AG04449 (cell line): ENCODE data around the gene CLCN7.

Experiments
- CTCF ChIA-PET: fragments of 350-600 bp; formaldehyde crosslinking; extraction: SDS; loops from one replicate; lab custom pipeline; 2021; ENCODE audit warnings: antibody characterized with exemption; lab: Yijun Ruan, JAX
- POLR2A ChIA-PET: fragments of 400-600, 350-600 bp; formaldehyde crosslinking; extraction: SDS; loops from one replicate; lab custom pipeline; 2020; ENCODE audit warnings: antibody characterized with exemption, inconsistent platforms; lab: Yijun Ruan, JAX
- DNase-seq: peaks from one replicate; pipeline ENCODE4 v3.0.0-alpha.2; 2010; ENCODE audit warnings: low read depth, low spot score
- H3K4me3 ChIP-seq: 2 replicates; pipeline ENCODE4 v1.5.1; 2011; ENCODE audit warnings: low read depth, mild to moderate bottlenecking, control low read depth, low read length
- TF ChIP-seq, protein P1 (sequence below): IDR thresholded peaks from one replicate; pipeline ENCODE4 v1.5.1; 2011; ENCODE audit warnings: mild to moderate bottlenecking, moderate library complexity, low read length, control low read depth, inconsistent platforms; ENCODE audit not compliant: insufficient read depth; ENCODE audit errors: missing control alignments

CLCN7 gene

GRCh38 chr16:1489077-1489476 is 14.2 kb upstream of the CLCN7 start:
- no peak overlapping the region for H3K4me3 ChIP-seq
- DNase-seq, result no peak
- ChIA-PET POLR2A (no interaction called here), CTCF (no interaction called here)
- TF ChIP-seq, protein P1, sequence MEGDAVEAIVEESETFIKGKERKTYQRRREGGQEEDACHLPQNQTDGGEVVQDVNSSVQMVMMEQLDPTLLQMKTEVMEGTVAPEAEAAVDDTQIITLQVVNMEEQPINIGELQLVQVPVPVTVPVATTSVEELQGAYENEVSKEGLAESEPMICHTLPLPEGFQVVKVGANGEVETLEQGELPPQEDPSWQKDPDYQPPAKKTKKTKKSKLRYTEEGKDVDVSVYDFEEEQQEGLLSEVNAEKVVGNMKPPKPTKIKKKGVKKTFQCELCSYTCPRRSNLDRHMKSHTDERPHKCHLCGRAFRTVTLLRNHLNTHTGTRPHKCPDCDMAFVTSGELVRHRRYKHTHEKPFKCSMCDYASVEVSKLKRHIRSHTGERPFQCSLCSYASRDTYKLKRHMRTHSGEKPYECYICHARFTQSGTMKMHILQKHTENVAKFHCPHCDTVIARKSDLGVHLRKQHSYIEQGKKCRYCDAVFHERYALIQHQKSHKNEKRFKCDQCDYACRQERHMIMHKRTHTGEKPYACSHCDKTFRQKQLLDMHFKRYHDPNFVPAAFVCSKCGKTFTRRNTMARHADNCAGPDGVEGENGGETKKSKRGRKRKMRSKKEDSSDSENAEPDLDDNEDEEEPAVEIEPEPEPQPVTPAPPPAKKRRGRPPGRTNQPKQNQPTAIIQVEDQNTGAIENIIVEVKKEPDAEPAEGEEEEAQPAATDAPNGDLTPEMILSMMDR, result no peak

DNA sequence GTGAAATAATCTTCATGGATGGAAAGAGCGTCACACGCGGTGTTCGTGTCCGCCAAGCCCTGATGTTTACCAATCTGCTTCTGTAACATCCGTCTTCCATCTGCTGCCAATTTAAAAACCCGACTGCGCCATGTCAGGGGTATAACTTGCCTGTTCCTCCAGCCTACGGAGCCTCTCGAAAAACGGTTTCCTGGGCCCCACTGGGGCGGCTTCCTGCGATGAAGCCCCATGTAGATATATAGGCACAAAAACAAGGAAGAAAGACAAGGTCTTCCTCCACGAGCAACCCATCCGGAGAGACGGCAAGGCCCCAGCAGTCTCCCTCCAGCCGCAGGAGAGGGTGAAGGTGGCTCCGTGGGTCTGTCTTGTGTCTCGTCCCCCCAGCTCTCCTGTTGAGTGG is 13.8 kb upstream of the CLCN7 start, which contains the start of gene PTX4:
PTX4 (minus strand) TSS at position 326 of the 400 bp plus-strand sequence; CDS start at position 291, 35 bp downstream.
- no peak within 1 kb of the TSS for H3K4me3 ChIP-seq
- DNase-seq, result no peak
- POLR2A ChIA-PET, result no interaction called here
- TF ChIP-seq, protein P1, result no peak
- CTCF ChIA-PET, result no interaction called here

GRCh38 chr16:1488054-1488601 is 13.3 kb upstream of the CLCN7 start:
- DNase-seq, result no peak
- TF ChIP-seq, protein P1, result no peak
- no peak overlapping the region for H3K4me3 ChIP-seq
- POLR2A ChIA-PET, result no interaction called here
- CTCF ChIA-PET, result no interaction called here

DNA sequence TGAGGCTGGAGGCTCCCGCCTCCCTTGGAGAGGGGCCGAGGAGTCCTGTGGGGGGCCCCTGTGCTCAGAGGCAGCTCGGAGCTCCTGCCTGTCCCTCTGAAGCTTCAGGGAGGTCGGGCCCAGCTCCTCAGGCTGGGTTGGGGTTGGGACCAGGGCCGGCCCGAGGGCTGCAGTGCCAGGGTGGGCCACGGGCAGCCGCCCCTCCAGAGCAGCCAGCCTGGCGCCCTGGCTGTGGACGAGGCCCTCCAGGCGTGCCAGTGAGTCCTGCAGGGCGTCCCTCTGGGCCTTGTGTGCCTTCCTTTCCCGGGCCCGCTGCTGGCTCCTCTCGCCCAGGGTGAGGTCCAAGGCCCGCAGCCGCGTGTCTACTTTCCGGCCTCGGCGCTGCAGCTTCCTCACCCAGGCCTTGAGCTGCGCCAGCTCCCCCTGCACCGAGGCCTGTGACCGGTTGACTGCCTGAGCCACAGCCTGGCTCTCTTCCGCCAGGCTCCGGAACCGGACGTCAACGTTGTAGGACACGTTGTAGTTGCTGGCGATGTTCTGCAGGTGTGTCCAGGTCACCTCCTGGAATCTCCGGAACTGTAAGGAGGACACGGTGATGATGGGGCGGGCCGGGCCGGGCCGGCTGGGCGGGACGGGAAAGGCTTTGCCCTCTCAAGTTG is 12.7 kb upstream of the CLCN7 start:
- POLR2A ChIA-PET, result no interaction called here
- H3K4me3 ChIP-seq, result no peak overlapping the region
- TF ChIP-seq, protein P1, result no peak
- no peak for DNase-seq
- CTCF ChIA-PET, result no interaction called here

GRCh38 chr16:1486551-1487390 is 11.9 kb upstream of the CLCN7 start:
- ChIA-PET CTCF (no interaction called here), POLR2A (no interaction called here)
- no peak overlapping the region for H3K4me3 ChIP-seq
- no peak for DNase-seq
- TF ChIP-seq, protein P1, result no peak

- H3K4me3 ChIP-seq, result no peak overlapping the region
- ChIA-PET POLR2A (no interaction called here), CTCF (no interaction called here)
- DNase-seq, result no peak
- TF ChIP-seq, protein P1, result no peak
Observed at GRCh38 chr16:1485847-1486496, 11.1 kb upstream of the CLCN7 start.
